IPS-20b (cell line): ENCODE results near the gene CDK5RAP1.
"Not testable (repeated sequence)": the region's sequence is repeated elsewhere in the genome, so short reads cannot be mapped to it uniquely, and the experiment has no call there.

Experiments
- H3K27ac ChIP-seq: one replicate; pipeline ENCODE4 v1.5.1; 2013; ENCODE audit warnings: low read length
- H3K27me3 ChIP-seq: 2 replicates; pipeline ENCODE4 v1.6.1; 2013; ENCODE audit warnings: mild to moderate bottlenecking, low read length, inconsistent platforms; ENCODE audit not compliant: insufficient read depth
- H3K36me3 ChIP-seq: 2 replicates; pipeline ENCODE4 v1.6.1; 2013; ENCODE audit warnings: low read depth, mild to moderate bottlenecking, inconsistent platforms, low read length, moderate library complexity; ENCODE audit not compliant: insufficient read depth
- H3K4me1 ChIP-seq: 2 replicates; pipeline ENCODE4 v1.6.1; 2013; ENCODE audit warnings: mild to moderate bottlenecking, control low read depth, inconsistent platforms, low read length, moderate library complexity; ENCODE audit not compliant: insufficient read depth
- H3K4me3 ChIP-seq: 2 replicates; pipeline ENCODE4 v1.5.1; 2013; ENCODE audit warnings: mild to moderate bottlenecking, low read length, inconsistent platforms
- H3K9ac ChIP-seq: 2 replicates; pipeline ENCODE4 v1.6.1; 2013; ENCODE audit warnings: low read depth, mild to moderate bottlenecking, inconsistent platforms, low read length, moderate library complexity
- H3K9me3 ChIP-seq: 2 replicates; pipeline ENCODE4 v1.6.1; 2013; ENCODE audit warnings: mild to moderate bottlenecking, low read depth, low read length, inconsistent platforms; ENCODE audit not compliant: insufficient read depth

Gene CDK5RAP1, protein sequence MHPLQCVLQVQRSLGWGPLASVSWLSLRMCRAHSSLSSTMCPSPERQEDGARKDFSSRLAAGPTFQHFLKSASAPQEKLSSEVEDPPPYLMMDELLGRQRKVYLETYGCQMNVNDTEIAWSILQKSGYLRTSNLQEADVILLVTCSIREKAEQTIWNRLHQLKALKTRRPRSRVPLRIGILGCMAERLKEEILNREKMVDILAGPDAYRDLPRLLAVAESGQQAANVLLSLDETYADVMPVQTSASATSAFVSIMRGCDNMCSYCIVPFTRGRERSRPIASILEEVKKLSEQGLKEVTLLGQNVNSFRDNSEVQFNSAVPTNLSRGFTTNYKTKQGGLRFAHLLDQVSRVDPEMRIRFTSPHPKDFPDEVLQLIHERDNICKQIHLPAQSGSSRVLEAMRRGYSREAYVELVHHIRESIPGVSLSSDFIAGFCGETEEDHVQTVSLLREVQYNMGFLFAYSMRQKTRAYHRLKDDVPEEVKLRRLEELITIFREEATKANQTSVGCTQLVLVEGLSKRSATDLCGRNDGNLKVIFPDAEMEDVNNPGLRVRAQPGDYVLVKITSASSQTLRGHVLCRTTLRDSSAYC

DNA sequence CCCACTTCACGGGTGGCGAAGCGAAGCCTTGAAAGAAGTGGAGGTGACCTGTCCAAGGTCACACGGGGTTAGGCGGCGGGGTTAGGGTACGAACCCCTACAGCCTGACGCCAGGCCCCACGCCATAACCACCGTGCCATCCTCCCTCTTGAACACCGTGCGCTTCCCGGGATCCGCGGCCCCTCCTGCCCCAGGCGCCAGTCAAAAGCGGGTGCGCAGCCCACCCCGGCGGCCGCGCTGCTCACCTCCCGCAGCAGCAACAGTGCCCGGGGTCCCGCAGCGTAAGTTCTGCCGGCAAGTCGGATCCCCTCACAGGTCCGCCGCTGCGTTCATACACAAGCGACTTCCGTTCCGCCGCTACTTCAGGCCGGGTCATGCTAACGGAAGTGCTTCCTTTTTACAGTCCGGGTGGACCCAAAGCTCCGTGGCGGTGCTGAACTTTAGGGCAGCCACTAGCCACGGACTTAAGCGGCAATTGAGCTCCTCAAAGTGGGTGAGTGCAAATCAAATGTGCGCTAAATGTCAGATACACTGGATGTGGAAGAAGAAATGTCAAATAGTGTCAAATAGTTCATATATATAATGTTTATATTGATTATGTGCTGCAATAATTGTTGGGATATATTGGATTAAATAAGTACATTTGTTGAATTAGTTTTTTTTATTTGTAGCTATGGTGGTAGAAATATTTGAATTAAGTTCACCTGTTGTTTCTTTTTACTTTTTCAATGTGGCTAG, at the start of gene CDK5RAP1:
CDK5RAP1 (minus strand) TSS at position 336 of the 737 bp plus-strand sequence. CDS start 4,455 bp downstream, outside the sequence.
- H3K9me3 ChIP-seq = no peaks in the 10 kb centered on the region
- peak within 1 kb of the TSS; percentile 79 for H3K4me3 ChIP-seq
- H3K4me1 ChIP-seq = no peaks in the 10 kb centered on the region
- peak within 1 kb of the TSS; percentile 79 for H3K9ac ChIP-seq
- H3K36me3 ChIP-seq = peaks cover 4% of the 10 kb centered on the region
- no peaks in the 10 kb centered on the region for H3K27me3 ChIP-seq
- H3K27ac ChIP-seq = no peak within 1 kb of the TSS

DNA sequence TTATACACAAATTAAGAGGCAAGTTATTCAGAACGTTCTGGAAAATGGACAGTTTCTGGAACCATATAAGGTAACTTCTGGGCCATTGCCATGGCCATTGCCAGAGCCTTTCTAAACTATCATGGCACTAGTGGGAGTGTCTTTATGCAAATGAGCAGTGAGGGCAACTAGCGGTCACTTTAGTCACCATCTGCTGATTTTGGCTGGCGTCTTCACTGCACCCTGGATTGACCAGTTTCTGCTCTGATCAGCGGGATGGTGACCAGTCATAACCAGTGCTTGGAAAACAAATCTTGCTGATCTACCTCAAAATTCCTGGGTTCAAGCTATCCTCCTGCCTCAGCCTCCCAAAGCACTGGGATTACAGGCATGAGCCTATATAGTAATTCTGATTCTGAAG, 49.5 kb upstream of the CDK5RAP1 start:
- H3K36me3 ChIP-seq = no peaks in the 10 kb centered on the region
- H3K27ac ChIP-seq = no peak overlapping the region
- H3K4me1 ChIP-seq = no peaks in the 10 kb centered on the region; the same call in 1 of the 2 replicates
- no peak overlapping the region for H3K9ac ChIP-seq
- H3K27me3 ChIP-seq = no peaks in the 10 kb centered on the region
- no peak overlapping the region for H3K4me3 ChIP-seq
- H3K9me3 ChIP-seq = no peaks in the 10 kb centered on the region

- Histone ChIP-seq H3K9ac (no peak overlapping the region), H3K27ac (no peak overlapping the region), H3K4me3 (no peak overlapping the region), H3K9me3 (no peaks in the 10 kb centered on the region), H3K27me3 (peaks cover 28% of the 10 kb centered on the region), H3K36me3 (no peaks in the 10 kb centered on the region), H3K4me1 (peaks cover 4% of the 10 kb centered on the region; the same call in 1 of the 2 replicates)
Observed at GRCh38 chr20:33445881-33446625, 44.7 kb upstream of the CDK5RAP1 start.

GRCh38 chr20:33444797-33445560, 43.7 kb upstream of the CDK5RAP1 start:
- Histone ChIP-seq H3K4me3 (peak overlapping the region; percentile 83; the same call in 1 of the 2 replicates), H3K36me3 (no peaks in the 10 kb centered on the region), H3K4me1 (peaks cover 4% of the 10 kb centered on the region; the same call in 1 of the 2 replicates), H3K9me3 (no peaks in the 10 kb centered on the region), H3K27me3 (peaks cover 28% of the 10 kb centered on the region), H3K27ac (no peak overlapping the region), H3K9ac (no peak overlapping the region)

DNA sequence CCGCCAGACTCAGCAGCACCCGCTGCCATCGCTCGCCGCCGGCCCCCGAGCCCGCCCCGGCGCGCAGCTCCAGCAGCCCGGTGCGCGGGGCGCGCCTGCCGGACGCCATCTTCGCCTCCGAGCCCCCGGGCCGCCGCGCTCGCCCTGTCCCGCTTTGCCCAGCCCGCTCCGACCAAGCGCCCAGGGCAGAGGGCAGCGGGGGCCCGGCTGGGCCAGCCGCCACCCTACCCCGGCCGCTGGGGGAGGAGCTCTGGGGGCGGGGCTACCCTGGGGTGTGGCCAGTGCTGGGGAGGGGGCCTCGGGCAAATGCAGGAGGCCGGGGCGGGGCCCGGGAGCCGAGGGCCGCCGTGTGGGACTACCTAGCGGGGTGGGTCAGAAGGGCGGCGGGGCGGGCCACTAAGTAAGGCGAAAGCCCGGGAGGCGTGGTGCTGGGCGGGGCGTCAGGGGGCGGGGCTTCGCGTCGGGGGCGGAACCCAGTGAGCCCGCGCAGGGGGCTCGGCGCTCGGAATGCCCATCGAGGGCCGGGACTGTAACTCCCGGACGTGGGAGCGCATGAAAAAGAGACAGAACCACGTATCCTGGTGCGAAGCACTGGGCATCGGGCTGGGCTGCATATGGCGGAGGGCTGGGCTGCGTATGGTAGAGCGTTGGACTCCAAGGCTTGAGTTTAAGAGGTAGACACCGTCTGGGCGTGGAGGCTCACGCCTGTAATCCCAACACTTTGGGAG, 42.4 kb upstream of the CDK5RAP1 start, which contains the start of gene SNTA1:
SNTA1 (minus strand) TSS at position 252 of the 728 bp plus-strand sequence; CDS start at position 109, 143 bp downstream.
- Histone ChIP-seq H3K9ac (peak within 1 kb of the TSS; percentile 53; the same call in 1 of the 2 replicates), H3K9me3 (no peaks in the 10 kb centered on the region), H3K27me3 (peaks cover 28% of the 10 kb centered on the region), H3K4me3 (peak within 1 kb of the TSS; percentile 83), H3K27ac (no peak within 1 kb of the TSS), H3K4me1 (peaks cover 4% of the 10 kb centered on the region; the same call in 1 of the 2 replicates), H3K36me3 (no peaks in the 10 kb centered on the region)

DNA sequence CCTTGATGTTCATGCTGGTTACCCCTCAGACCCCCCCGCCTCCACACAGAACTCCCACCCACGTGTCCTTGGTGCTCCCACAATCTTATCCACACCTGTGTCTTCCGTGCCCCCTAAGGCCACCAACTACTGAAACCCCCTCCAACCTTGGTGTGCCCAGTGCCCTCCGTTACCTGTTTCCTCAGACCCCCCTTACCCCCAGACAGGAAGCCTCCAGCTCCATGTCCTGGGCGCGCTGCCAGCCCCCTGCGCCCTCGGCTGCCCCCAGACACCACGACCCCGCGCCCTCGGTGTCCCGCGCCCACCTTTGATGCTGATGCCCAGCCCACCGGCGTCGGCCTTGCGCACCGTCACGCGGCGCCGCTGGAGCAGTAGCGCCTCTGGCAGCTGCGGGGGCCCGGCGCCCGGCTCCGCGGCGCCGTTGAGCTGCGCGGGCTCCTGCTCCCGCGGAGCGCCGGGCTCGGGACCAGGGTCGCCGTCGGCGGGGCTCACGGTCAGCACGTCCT, 41.7 kb upstream of the CDK5RAP1 start:
- Histone ChIP-seq H3K27me3 (peaks cover 28% of the 10 kb centered on the region), H3K4me3 (peak overlapping the region; percentile 62; the same call in 1 of the 2 replicates), H3K9ac (no peak overlapping the region), H3K36me3 (no peaks in the 10 kb centered on the region), H3K4me1 (peaks cover 4% of the 10 kb centered on the region; the same call in 1 of the 2 replicates), H3K27ac (no peak overlapping the region), H3K9me3 (no peaks in the 10 kb centered on the region)

DNA sequence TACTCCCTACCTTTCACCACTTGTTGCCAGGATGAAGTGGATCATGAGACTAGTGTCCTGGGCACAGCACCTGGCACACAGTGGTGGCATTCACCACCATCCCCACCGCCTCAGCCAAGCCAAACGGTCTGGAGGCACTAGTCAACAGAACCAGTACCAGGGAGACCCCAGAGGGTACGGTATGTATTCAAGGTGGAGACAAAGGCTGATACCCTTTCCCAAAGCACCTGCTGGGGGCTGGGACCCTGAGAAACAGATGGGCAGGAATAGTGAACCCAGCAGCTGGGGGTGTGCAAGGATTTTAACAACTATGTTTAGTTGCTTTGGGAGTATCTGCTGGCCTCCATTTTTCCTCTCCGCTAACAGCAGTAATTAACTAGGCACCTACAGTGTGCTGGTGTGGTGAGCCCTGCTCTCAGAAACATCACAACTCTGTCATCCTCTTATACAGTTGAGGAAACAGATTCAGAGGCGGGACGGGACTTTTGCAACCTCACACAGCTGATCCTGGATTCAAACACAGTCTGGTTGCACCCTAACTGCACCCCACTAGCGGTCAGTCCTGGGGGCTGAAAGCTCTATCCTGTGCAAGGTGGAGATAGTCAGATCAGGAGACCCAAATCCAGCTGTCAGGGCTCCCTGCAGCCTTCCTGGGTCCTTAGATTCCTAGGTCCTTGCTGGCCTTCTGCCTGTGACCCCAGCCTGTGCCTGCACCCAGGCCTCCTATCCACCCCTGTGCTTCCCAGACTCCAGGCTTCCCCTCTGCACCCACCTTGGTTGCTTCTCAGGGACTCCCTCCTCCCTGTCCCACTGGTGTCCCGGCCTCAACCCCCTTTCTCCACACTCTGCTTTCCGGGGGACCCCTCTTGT, 41.1 kb upstream of the CDK5RAP1 start:
- Histone ChIP-seq H3K36me3 (no peaks in the 10 kb centered on the region), H3K27me3 (peaks cover 28% of the 10 kb centered on the region), H3K27ac (no peak overlapping the region), H3K4me3 (peak overlapping the region; percentile 62; the same call in 1 of the 2 replicates), H3K4me1 (peaks cover 4% of the 10 kb centered on the region; the same call in 1 of the 2 replicates), H3K9me3 (no peaks in the 10 kb centered on the region), H3K9ac (no peak overlapping the region)

DNA sequence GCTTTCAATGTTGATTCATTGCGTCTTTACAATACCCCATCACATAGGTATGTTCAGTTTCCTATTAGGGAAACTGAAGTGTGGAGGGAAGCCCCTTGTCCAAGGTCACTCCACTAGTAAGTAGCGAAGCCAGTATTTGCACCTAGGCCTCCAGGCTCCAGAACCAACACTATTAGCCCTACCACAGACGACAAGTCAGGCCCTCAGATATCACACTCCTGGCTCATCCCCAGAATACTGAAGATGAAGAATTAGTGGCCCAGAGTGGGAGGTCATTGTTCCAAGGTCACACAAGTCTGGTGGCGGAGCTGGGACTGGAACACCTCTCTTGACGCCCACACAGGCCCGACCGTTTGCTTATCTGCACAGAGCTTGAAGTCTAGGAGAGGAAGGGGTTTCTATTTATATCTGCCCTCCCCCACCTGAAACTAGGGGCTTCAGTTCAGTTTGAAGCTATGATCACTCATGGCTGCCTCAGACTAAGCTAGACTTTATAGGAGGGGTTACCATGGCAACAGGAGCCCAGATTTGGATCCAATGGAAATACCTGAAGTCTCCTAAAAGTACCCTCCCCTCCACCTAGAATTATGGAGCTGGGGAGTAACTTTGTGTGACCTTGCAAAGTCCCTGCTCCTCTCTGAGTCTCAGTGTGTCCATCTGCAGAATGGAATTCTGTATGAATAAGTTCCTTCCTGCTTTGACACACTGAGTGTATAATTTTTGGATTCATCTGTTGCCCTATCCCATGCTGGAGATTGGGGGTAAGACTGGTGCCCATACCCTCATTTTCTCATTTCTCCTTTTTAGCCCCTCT, 40.0 kb upstream of the CDK5RAP1 start:
- H3K9me3 ChIP-seq = no peaks in the 10 kb centered on the region
- H3K27me3 ChIP-seq = peaks cover 28% of the 10 kb centered on the region
- H3K9ac ChIP-seq = no peak overlapping the region
- H3K4me1 ChIP-seq = peaks cover 4% of the 10 kb centered on the region; the same call in 1 of the 2 replicates
- no peak overlapping the region for H3K4me3 ChIP-seq
- H3K27ac ChIP-seq = no peak overlapping the region
- no peaks in the 10 kb centered on the region for H3K36me3 ChIP-seq

GRCh38 chr20:33440562-33440961, 39.2 kb upstream of the CDK5RAP1 start:
- not testable (repeated sequence) for H3K9ac ChIP-seq, H3K27ac ChIP-seq, H3K9me3 ChIP-seq, H3K36me3 ChIP-seq, H3K4me3 ChIP-seq, H3K4me1 ChIP-seq
- peaks cover 28% of the 10 kb centered on the region for H3K27me3 ChIP-seq
